DMS79 treated with DMSO at 0.1 percent for 48 hours (cell line): ENCODE results near the gene SH3TC1.

ENCODE experiments used
- DNase-seq: peaks from one replicate; lab custom pipeline; 2025; lab: John Stamatoyannopoulos, UW

Gene SH3TC1

GRCh38 chr4:8198906-8199593, at the start of gene SH3TC1:
SH3TC1 (plus strand) TSS chr4:8199290; CDS start chr4:8205195, 5,905 bp downstream.
- peak; percentile 5 for DNase-seq

GRCh38 chr4:8149664-8150063, 49.4 kb upstream of the SH3TC1 start:
- DNase-seq: no peak

GRCh38 chr4:8150152-8151090, 48.7 kb upstream of the SH3TC1 start:
- DNase-seq: no peak

GRCh38 chr4:8151165-8151650, 47.9 kb upstream of the SH3TC1 start:
- DNase-seq: no peak

- no peak for DNase-seq
Measured at GRCh38 chr4:8152090-8152864, 46.8 kb upstream of the SH3TC1 start.

GRCh38 chr4:8152865-8153257, 46.2 kb upstream of the SH3TC1 start:
- DNase-seq: no peak

- DNase-seq: no peak
Measured at GRCh38 chr4:8153441-8153840, 45.6 kb upstream of the SH3TC1 start.

- DNase-seq: no peak
Measured at GRCh38 chr4:8155048-8155447, 44.0 kb upstream of the SH3TC1 start.

- no peak for DNase-seq
Measured at GRCh38 chr4:8155660-8156421, 43.2 kb upstream of the SH3TC1 start.

- no peak for DNase-seq
Measured at GRCh38 chr4:8156617-8157016, 42.5 kb upstream of the SH3TC1 start.

- DNase-seq: no peak
Measured at GRCh38 chr4:8157496-8157895, 41.6 kb upstream of the SH3TC1 start.

- DNase-seq: no peak
Measured at GRCh38 chr4:8157944-8158709, 41.0 kb upstream of the SH3TC1 start.

GRCh38 chr4:8158710-8159536, 40.2 kb upstream of the SH3TC1 start, which contains the start of gene ABLIM2:
ABLIM2 (minus strand) TSS chr4:8158813; CDS start chr4:8158689, 124 bp downstream.
- DNase-seq: peak; percentile 69

- DNase-seq: peak; percentile 9
Measured at GRCh38 chr4:8159537-8160232, 39.4 kb upstream of the SH3TC1 start.

GRCh38 chr4:8160233-8160560, 38.9 kb upstream of the SH3TC1 start:
- DNase-seq: no peak

GRCh38 chr4:8160572-8160971, 38.5 kb upstream of the SH3TC1 start:
- no peak for DNase-seq

GRCh38 chr4:8162625-8163024, 36.5 kb upstream of the SH3TC1 start:
- peak; percentile 48 for DNase-seq

- no peak for DNase-seq
Measured at GRCh38 chr4:8163026-8163425, 36.1 kb upstream of the SH3TC1 start.
